HG03139 (cell line): ENCODE measurements around the gene TIMM23.
"Not testable (repeated sequence)": the region's sequence is repeated elsewhere in the genome, so short reads cannot be mapped to it uniquely, and the experiment has no call there.

ENCODE experiments used
- ATAC-seq: cut with Tn5 transposase; IDR thresholded peaks from one replicate; pipeline ENCODE4 v1.9.1; 2021; ENCODE audit not compliant: unreplicated experiment

The TIMM23 gene

GRCh38 chr10:46020344-46020657, 48.0 kb downstream of the TIMM23 start:
- ATAC-seq, result no peak

GRCh38 chr10:46022978-46023702, 50.9 kb downstream of the TIMM23 start:
- peak; percentile 94 for ATAC-seq

GRCh38 chr10:46024948-46025347, 52.7 kb downstream of the TIMM23 start:
- ATAC-seq, result no peak

- no peak for ATAC-seq
Measured at GRCh38 chr10:46025406-46025805, 53.1 kb downstream of the TIMM23 start.

GRCh38 chr10:46026106-46026505, 53.8 kb downstream of the TIMM23 start:
- ATAC-seq, result no peak

- ATAC-seq, result no peak
Measured at GRCh38 chr10:46028584-46029460, 56.5 kb downstream of the TIMM23 start.

GRCh38 chr10:46029461-46030030, 57.3 kb downstream of the TIMM23 start:
- ATAC-seq, result no peak

GRCh38 chr10:46030091-46030937, 58.0 kb downstream of the TIMM23 start, which contains the start of gene NCOA4:
NCOA4 (minus strand) TSS chr10:46030623; CDS start chr10:46016680, 13,943 bp downstream.
- peak; percentile 95 for ATAC-seq

GRCh38 chr10:46031648-46032532, 59.6 kb downstream of the TIMM23 start:
- ATAC-seq, result no peak

- no peak for ATAC-seq
Measured at GRCh38 chr10:46033602-46034011, 61.3 kb downstream of the TIMM23 start.

- ATAC-seq, result no peak
Measured at GRCh38 chr10:46035923-46036849, 63.9 kb downstream of the TIMM23 start.

- ATAC-seq, result no peak
Measured at GRCh38 chr10:46037107-46037825, 65.0 kb downstream of the TIMM23 start.

GRCh38 chr10:46040004-46040403, 67.7 kb downstream of the TIMM23 start:
- ATAC-seq, result no peak

GRCh38 chr10:46042527-46042926, 70.2 kb downstream of the TIMM23 start:
- no peak for ATAC-seq

- no peak for ATAC-seq
Measured at GRCh38 chr10:46046261-46046660, 74.0 kb downstream of the TIMM23 start, which contains the start of gene MSMB. MSMB (minus strand) TSS chr10:46046269; CDS start chr10:46046237, 32 bp downstream.

- ATAC-seq, result no peak
Measured at GRCh38 chr10:46048152-46048551, 75.9 kb downstream of the TIMM23 start.

GRCh38 chr10:46049497-46049831, 77.2 kb downstream of the TIMM23 start:
- ATAC-seq, result not testable (repeated sequence)

GRCh38 chr10:46050941-46051623, 78.8 kb downstream of the TIMM23 start:
- ATAC-seq, result no peak
